ENCODE results near the gene IFTAP. TPM values are rescaled to one million over a fixed set of nuclear protein-coding genes. Genes with fewer than 3 reads are reported as not detected.
"Not testable (repeated sequence)": the region's sequence is repeated elsewhere in the genome, so short reads cannot be mapped to it uniquely, and the experiment has no call there.

Gene IFTAP
- 67.2 and 79.2 TPM in 2 replicates for total RNA-seq (2014; rRNA removed; shearing (Covaris generic))

- peak; percentile 92 for DNase-seq (ENCODE audit: low spot score)
Observed at GRCh38 chr11:36594316-36594989, at the start of gene IFTAP. Gene IFTAP (plus strand): TSS chr11:36594502. CDS start chr11:36610104, 15,602 bp downstream.

GRCh38 chr11:36550385-36551115, 43.8 kb upstream of the IFTAP start:
- DNase-seq (ENCODE audit: low spot score) = no peak

- not testable (repeated sequence) for DNase-seq (ENCODE audit: low spot score)
Observed at GRCh38 chr11:36557390-36557789, 36.9 kb upstream of the IFTAP start.

- DNase-seq (ENCODE audit: low spot score) = no peak
Observed at GRCh38 chr11:36557991-36558390, 36.3 kb upstream of the IFTAP start.

- no peak for DNase-seq (ENCODE audit: low spot score)
Observed at GRCh38 chr11:36558571-36559413, 35.5 kb upstream of the IFTAP start.

- peak; percentile 45 for DNase-seq (ENCODE audit: low spot score)
Observed at GRCh38 chr11:36564376-36565030, 29.8 kb upstream of the IFTAP start.

GRCh38 chr11:36565031-36565610, 29.2 kb upstream of the IFTAP start:
- no peak for DNase-seq (ENCODE audit: low spot score)

- DNase-seq (ENCODE audit: low spot score) = no peak
Observed at GRCh38 chr11:36566407-36567053, 27.8 kb upstream of the IFTAP start.

- DNase-seq (ENCODE audit: low spot score) = no peak
Observed at GRCh38 chr11:36567694-36568093, 26.6 kb upstream of the IFTAP start, which contains the start of gene RAG1. Gene RAG1 (plus strand): TSS chr11:36568007. CDS start chr11:36573305, 5,298 bp downstream.

GRCh38 chr11:36569095-36569494, 25.2 kb upstream of the IFTAP start:
- no peak for DNase-seq (ENCODE audit: low spot score)

GRCh38 chr11:36574486-36574885, 19.8 kb upstream of the IFTAP start:
- no peak for DNase-seq (ENCODE audit: low spot score)

GRCh38 chr11:36577373-36577772, 16.9 kb upstream of the IFTAP start:
- peak; percentile 10 for DNase-seq (ENCODE audit: low spot score)

GRCh38 chr11:36577859-36578258, 16.4 kb upstream of the IFTAP start:
- peak; percentile 79 for DNase-seq (ENCODE audit: low spot score)

GRCh38 chr11:36578458-36578857, 15.8 kb upstream of the IFTAP start:
- DNase-seq (ENCODE audit: low spot score) = peak; percentile 10

- no peak for DNase-seq (ENCODE audit: low spot score)
Observed at GRCh38 chr11:36581536-36581935, 12.8 kb upstream of the IFTAP start.

- no peak for DNase-seq (ENCODE audit: low spot score)
Observed at GRCh38 chr11:36583667-36584066, 10.6 kb upstream of the IFTAP start.

- no peak for DNase-seq (ENCODE audit: low spot score)
Observed at GRCh38 chr11:36586543-36586942, 7.8 kb upstream of the IFTAP start.

GRCh38 chr11:36588099-36588498, 6.2 kb upstream of the IFTAP start:
- no peak for DNase-seq (ENCODE audit: low spot score)

- no peak for DNase-seq (ENCODE audit: low spot score)
Observed at GRCh38 chr11:36590513-36590912, 3.8 kb upstream of the IFTAP start.

- DNase-seq (ENCODE audit: low spot score) = no peak
Observed at GRCh38 chr11:36591433-36591832, 2.9 kb upstream of the IFTAP start.

- DNase-seq (ENCODE audit: low spot score) = no peak
Observed at GRCh38 chr11:36596880-36597279, 2.6 kb downstream of the IFTAP start.

All from A172 (cell line).